GM21576 (cell line): Measurements from ENCODE around the gene MSANTD1.

Source experiments
- ATAC-seq: cut with Tn5 transposase; IDR thresholded peaks from one replicate; pipeline ENCODE4 v1.9.1; 2021; ENCODE audit warnings: mild to moderate bottlenecking, moderate library complexity; ENCODE audit not compliant: unreplicated experiment

Gene MSANTD1

GRCh38 chr4:3232871-3233271 is 16.1 kb upstream of the MSANTD1 start:
- ATAC-seq = no peak

DNA sequence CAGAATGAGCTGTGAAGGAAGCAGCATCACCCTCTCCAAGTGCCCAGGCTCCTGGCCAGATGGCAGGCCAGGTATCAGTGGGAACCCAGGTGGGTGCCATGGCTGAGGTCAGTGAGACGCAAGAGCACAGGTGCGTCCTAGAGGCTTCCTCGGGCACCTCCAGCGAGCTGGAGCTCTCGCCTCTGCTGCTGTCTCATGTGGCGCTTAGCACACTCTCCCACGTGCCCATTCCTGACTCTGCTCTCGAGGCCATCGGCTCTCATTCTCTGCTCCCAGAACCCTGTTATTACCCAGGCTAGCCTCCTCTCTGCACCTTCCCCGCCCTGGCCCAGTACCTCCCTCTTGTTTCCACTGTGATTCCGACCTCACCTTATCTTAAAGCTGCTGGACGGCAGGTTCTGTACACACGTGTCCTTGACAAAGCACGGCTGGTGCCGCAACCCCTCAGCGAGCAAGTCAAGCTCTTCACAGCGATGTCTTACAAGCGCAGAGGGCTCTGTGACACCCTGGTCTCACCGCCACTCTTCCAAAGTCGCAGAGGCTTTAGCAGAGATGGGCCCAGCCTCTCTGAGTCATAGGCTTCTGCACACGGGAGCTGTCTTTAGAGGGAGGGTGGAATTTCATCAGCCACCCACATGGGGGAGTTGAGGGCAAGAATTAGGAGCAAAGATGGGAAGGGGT is 15.4 kb upstream of the MSANTD1 start:
- ATAC-seq = no peak

DNA sequence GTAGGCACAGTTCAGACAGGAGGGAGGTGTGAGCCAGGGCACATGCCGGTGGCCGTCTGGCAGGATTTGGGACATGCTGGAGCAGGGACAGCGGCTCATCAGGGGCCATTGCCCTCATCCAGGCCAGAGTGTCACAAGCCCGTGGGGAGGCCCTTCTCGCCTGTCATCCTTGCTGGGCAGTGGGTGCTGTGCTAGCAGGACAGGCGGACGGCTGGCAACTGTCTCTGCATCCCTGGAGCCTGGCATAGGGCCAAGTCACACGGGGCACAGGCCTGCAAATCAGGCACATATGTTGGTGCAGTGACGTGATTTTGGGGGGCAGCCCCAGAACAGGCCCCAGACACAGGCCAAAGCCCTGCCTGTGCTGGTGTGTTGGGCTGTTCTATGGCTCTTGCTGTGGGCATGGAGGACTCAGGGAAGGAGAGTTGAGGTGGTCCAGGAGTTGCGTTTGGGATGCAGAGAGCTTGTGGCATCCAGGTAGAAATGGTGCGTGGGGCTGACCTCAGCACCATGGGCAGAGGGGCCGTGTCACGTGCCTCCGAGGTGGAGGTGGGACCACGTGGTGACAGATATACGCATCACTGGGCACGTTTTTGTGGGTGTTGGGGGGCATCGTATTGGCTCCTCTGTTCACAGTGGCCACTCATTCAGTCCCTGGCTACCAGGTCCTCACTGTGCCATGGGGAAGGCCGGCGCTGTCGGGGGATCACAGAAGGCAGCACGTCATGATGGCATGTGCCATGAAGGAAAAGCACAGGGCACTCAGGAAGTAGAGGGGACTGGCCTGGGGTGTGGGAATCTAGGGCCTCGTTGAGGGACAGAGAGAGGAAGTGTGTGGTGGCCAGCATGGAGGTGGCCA is 14.6 kb upstream of the MSANTD1 start:
- ATAC-seq = no peak

DNA sequence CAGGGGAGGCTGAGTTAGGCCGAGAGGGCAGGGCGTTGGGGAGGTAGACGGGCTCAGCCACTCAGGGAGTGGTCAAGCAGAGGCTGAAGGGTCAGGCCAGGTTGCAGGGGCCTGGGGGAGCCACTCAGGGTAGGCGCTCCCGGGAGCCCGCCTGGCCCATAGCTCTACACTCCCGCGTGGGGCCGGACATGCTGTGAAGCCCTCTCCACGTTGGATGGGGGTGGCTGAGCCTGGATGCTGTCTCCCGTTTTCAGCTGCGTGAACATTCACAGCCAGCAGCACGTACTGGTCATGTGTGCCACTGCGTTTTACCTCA is 14.0 kb upstream of the MSANTD1 start:
- ATAC-seq = no peak

- ATAC-seq = no peak
Observed at GRCh38 chr4:3235581-3235980, 13.4 kb upstream of the MSANTD1 start.

- ATAC-seq = no peak
Observed at GRCh38 chr4:3236326-3236878, 12.6 kb upstream of the MSANTD1 start.

- no peak for ATAC-seq
Observed at GRCh38 chr4:3237266-3237665, 11.7 kb upstream of the MSANTD1 start.

GRCh38 chr4:3237712-3238560 is 11.0 kb upstream of the MSANTD1 start:
- no peak for ATAC-seq

GRCh38 chr4:3238721-3239120 is 10.2 kb upstream of the MSANTD1 start:
- ATAC-seq = no peak

- no peak for ATAC-seq
Observed at GRCh38 chr4:3239303-3239702, 9.7 kb upstream of the MSANTD1 start.

- no peak for ATAC-seq
Observed at GRCh38 chr4:3239998-3240920, 8.7 kb upstream of the MSANTD1 start.

DNA sequence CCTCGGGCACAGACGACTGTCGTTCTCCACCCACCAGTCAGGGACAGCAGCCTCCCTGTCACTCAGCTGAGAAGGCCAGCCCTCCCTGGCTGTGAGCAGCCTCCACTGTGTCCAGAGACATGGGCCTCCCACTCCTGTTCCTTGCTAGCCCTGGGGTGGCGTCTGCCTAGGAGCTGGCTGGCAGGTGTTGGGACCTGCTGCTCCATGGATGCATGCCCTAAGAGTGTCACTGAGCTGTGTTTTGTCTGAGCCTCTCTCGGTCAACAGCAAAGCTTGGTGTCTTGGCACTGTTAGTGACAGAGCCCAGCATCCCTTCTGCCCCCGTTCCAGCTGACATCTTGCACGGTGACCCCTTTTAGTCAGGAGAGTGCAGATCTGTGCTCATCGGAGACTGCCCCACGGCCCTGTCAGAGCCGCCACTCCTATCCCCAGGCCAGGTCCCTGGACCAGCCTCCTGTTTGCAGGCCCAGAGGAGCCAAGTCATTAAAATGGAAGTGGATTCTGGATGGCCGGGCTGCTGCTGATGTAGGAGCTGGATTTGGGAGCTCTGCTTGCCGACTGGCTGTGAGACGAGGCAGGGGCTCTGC is 7.9 kb upstream of the MSANTD1 start:
- ATAC-seq = no peak

DNA sequence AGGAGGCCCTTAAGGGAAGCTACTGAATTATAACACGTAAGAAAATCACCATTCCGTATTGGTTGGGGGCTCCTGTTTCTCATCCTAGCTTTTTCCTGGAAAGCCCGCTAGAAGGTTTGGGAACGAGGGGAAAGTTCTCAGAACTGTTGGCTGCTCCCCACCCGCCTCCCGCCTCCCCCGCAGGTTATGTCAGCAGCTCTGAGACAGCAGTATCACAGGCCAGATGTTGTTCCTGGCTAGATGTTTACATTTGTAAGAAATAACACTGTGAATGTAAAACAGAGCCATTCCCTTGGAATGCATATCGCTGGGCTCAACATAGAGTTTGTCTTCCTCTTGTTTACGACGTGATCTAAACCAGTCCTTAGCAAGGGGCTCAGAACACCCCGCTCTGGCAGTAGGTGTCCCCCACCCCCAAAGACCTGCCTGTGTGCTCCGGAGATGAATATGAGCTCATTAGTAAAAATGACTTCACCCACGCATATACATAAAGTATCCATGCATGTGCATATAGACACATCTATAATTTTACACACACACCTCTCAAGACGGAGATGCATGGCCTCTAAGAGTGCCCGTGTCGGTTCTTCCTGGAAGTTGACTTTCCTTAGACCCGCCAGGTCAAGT is 6.9 kb upstream of the MSANTD1 start:
- no peak for ATAC-seq

DNA sequence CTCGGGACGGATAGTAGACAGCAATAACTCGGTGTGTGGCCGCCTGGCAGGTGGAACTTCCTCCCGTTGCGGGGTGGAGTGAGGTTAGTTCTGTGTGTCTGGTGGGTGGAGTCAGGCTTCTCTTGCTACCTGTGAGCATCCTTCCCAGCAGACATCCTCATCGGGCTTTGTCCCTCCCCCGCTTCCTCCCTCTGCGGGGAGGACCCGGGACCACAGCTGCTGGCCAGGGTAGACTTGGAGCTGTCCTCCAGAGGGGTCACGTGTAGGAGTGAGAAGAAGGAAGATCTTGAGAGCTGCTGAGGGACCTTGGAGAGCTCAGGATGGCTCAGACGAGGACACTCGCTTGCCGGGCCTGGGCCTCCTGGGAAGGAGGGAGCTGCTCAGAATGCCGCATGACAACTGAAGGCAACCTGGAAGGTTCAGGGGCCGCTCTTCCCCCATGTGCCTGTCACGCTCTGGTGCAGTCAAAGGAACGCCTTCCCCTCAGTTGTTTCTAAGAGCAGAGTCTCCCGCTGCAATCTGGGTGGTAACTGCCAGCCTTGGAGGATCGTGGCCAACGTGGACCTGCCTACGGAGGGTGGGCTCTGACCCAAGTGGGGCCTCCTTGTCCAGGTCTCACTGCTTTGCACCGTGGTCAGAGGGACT is 5.7 kb upstream of the MSANTD1 start:
- no peak for ATAC-seq

GRCh38 chr4:3244002-3244401 is 5.0 kb upstream of the MSANTD1 start:
- no peak for ATAC-seq

- no peak for ATAC-seq
Observed at GRCh38 chr4:3244747-3245146, 4.2 kb upstream of the MSANTD1 start.

GRCh38 chr4:3245676-3246075 is 3.3 kb upstream of the MSANTD1 start:
- no peak for ATAC-seq

- no peak for ATAC-seq
Observed at GRCh38 chr4:3246458-3247398, 2.2 kb upstream of the MSANTD1 start.
